Fibroblast of peridontal ligament (primary cell): ENCODE data around the gene HDAC9.
"Not testable (repeated sequence)": the region's sequence is repeated elsewhere in the genome, so short reads cannot be mapped to it uniquely, and the experiment has no call there.

Source experiments
- DNase-seq: peaks from one replicate; pipeline ENCODE4 v3.0.0-alpha.2; 2010; ENCODE audit errors: extremely low read depth

HDAC9 gene

DNA sequence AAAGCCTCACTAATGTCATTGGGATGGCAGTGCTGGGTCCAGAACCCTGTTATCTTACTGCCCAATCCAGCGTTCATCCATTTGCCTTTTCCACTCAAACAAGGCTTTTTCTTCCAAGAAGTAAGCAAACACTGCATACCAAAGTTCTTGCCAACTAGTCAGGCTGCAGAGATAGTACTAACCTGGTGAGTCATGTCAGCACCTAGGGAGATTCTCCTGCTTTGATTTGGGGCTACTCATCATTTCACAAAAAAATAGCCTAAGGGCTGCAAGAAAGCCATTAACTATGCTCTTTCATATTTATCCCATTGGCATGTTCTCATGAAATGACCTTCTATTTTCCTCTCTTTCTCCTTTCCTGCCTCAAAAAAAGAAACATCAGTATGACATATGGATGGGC, 479.3 kb downstream of the HDAC9 start:
- no peak for DNase-seq

DNA sequence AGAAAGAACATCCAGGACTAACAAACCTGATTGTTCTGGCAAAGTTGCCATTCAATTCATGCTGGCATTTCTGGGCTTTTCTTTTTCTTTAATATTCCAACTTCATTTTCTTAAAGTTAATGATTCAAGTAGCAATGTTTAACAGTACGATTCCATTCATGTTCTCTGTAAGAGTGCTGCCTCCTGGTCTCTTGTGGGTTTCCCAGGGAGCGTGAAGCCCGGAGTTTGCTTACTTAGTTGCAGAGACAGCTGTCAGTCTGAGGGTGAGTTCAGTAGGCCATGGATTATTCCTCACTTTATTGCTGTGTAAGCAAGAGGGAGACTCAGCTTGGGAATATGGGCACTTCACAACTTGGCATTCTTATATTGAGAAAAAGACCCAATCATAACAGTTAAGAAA, 479.7 kb downstream of the HDAC9 start:
- DNase-seq = no peak

DNA sequence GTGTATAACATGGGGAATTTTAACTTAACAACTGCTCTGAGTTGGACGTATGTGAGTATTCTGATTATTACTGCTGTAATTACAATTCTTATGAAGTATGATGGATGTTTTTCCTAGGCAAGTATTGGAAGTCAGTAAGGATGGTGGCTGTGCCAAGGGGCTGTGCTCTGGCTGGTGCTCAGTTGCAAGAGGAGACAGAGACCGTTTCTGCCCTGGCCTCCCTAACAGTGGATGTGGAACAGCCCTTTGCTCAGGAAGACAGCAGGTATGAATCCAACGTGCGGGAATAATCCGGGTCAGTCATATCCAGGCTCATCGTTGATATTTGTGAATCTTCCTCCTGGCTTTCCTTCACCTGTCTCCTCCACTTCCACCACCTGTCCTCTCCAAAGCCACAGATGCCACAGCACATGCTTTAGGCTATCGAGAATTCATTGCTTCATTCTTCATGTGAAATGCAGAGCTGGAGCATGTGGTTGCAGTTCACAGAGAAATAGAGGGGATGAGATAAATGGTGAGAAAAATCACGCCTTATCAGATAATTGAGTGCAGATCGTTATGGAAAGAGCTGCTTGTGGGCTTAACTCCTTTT, 480.2 kb downstream of the HDAC9 start:
- no peak for DNase-seq

DNA sequence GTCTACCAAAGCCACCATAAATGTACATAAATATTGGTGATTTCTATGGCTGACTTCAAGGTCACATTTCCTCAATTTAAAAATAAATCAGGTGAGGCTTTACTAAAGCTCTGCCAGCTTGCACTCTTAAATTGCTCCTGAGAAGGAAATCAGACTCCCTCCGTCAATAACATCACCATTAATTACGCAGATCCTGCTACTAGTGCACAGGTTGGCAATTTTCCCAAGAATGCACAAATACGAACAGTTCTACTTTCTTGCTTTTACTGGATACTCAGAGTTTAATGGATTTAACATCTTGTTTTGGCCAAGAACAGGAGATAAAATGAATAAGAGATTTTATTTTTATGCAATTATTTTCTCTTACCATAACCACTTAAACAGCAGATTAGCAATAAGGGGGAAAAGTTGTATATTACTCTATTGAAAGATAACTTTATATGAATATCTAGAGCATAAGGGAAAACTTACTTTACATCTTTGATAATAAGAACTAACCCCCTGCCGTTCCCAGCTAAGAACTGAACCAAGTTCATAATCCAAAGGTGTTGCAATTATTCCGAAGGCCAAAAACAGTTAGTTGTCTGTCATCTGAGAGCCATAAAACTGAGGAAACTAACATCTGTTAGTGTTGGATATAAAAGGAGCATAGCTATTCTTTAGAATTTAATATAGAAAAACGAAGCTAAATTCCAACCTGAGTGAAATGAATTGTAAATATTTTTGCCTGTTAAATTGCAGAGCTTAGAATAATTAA, 481.3 kb downstream of the HDAC9 start:
- no peak for DNase-seq

DNA sequence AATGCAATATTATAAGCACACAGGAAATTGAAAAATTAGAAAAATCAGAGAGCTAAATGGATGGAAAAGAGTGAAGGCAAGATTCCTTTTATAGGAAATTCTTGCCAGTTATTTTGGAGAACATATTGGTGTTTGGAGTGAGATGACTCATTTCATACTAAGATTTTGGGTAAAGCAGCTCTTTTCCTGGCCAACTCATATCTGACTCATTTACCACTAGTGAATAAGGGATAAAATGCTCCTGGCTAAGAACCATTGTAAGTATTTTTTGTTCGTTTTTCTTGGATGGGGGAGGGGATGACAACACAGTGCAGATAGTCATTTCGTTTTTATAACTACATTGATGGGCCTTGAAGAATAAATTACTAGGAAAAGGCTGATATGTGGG, 482.6 kb downstream of the HDAC9 start:
- peak; percentile 97 for DNase-seq

DNA sequence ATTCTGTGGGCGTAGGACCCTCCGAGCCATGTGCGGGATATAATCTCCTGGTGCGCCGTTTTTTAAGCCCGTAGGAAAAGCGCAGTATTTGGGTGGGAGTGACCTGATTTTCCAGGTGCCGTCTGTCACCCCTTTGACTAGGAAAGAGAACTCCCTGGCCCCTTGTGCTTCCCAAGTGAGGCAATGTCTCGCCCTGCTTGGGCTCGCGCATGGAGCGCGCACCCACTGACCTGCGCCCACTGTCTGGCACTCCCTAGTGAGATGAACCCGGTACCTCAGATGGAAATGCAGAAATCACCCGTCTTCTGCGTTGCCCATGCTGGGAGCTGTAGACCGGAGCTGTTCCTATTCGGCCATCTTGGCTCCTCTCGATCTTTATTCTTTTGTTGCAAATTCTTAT, 495.2 kb downstream of the HDAC9 start:
- DNase-seq = not testable (repeated sequence)

DNA sequence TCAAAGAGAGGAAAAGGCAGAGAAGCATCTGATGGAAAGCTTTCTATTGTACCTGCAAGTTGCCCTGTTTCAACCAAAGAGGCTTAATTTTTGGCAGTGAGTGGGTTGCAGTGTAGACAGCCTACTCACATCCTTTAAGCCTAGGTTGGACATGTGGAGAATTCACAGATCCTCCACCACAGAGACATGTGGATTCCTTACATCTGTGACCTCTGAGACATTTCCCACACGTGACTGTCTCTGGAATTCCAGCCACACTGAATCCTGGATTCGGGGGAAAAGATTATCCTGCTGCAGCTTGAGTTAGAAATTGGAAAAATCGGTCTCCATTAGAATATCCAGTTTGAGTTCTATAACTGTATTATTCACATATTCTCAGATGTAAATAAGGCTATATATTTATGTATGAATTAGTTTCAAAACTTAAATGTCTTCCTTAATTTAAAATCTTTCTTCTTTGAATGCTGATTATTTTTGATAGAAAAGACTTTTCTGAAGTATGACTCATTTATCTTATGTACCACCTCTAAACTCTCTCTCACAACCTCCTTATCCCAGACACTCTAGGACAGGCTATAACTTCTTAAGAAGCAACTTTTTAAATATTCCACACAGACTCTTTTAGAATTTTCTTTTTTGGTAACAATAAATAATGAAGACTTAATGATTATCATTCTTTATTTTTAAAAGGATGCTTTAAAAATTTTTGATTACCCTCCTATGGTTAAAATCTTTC, 498.6 kb downstream of the HDAC9 start:
- no peak for DNase-seq

DNA sequence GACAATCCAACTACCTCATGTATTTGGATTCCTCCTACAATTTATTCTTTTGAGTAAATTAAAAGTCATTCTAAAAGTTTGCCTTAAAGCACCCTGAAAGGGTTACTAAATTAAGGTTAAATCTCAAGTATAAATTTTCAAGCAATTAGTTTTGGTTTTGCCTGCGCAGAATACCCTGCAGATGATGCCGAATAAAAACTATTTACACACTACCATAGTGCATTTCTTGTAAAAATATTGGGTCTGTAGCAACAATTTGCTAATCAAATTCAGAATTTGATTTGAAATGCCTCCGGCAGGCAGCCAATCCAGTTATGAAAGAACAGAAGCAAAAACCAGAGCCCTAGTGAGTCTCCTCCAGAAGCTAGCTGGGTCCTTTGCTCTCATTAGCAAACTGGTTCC, 499.7 kb downstream of the HDAC9 start:
- DNase-seq = peak; percentile 87

DNA sequence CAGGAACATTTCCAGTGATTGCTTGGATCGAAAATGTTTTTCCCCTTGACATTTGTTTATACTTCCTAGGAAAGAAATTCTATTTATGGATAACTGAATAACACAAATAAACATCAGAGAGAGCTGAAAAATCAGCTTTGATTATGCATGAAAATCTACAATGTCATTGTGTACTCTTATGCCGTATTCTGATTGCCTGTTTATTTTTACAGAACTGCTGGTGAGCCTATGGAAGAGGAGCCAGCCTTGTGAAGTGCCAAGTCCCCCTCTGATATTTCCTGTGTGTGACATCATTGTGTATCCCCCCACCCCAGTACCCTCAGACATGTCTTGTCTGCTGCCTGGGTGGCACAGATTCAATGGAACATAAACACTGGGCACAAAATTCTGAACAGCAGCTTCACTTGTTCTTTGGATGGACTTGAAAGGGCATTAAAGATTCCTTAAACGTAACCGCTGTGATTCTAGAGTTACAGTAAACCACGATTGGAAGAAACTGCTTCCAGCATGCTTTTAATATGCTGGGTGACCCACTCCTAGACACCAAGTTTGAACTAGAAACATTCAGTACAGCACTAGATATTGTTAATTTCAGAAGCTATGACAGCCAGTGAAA, 500.4 kb downstream of the HDAC9 start:
- peak; percentile 77 for DNase-seq

DNA sequence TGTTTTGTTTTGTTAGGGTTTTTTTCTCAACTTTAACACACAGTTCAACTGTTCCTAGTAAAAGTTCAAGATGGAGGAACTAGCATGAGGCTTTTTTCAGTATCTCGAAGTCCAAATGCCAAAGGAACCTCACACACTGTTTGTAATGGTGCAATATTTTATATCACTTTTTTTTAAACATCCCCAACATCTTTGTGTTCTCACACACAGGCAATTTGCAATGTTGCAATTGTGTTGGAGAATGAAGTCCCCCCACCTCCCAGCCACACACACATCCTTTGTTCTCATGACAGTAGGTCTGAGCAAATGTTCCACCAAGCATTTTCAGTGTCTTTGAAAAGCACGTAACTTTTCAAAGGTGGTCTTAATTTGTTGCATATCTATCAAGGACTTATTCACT, 501.0 kb downstream of the HDAC9 start:
- DNase-seq = peak; percentile 21

DNA sequence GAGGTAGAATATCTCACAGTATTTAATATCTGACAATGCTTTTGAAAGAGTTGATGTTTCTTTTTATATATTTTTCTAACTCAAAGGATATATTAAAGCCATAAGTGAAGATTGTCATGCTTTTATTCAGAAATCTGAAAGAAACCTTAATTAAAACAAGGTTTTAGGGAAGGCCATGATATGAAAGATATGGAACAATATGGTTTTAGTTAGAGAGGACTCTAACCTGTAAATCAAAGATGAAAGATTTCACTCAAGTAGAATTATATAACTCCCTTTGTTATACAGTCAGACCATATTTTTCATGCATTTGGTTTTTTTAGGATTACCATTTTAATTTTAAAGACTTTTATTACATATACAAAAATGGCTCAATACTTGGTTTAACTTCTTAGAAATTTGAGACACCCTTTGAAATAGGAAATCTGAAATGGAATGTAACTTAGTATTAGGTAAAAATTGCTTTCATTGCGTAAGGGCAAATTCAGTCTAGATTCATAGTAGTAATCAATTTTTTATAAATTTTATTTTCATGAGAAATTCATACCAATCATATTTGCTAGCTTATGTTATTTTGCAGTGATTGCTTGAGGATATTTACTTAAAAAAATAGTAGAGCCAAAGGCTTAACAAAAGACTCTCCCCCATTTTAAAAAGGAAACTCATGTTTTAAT, 502.1 kb downstream of the HDAC9 start:
- DNase-seq = peak; percentile 37

DNA sequence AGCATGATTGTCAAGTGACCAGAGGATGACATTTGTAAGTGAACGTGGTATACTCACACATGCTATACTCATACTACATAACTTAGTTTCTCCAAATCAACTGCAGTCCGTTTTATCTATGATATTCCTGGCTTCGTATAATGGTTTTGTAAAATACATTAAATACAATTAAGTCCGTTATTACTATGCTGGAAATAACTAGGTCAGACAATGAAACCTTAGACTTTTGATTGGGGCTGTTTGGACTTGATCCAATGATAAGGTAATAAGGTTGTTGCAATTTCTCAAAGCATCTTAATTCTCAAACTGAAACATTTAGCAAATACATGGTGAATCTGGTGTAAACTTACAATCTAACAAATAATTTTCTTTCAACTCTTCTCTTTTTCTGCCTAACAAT, 504.9 kb downstream of the HDAC9 start:
- DNase-seq = no peak

DNA sequence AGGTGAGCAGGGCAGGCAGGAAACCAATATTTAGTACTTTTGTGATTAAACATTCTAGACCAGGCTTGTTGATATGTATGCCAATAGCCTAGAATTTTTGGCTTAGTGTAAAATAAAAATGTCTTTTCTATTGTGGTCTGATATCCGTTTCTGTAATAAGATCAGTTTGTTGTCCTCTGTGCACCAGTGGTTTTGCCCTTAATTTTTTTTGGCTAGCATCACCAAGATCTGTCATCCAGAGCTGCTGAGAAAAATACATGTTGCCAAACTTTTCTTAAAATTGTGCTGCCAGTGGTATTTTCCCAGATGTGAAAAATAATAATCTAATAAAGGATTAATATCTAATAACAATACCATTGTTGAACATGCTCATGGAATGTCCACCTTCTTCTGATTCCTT, 506.3 kb downstream of the HDAC9 start:
- peak; percentile 69 for DNase-seq

DNA sequence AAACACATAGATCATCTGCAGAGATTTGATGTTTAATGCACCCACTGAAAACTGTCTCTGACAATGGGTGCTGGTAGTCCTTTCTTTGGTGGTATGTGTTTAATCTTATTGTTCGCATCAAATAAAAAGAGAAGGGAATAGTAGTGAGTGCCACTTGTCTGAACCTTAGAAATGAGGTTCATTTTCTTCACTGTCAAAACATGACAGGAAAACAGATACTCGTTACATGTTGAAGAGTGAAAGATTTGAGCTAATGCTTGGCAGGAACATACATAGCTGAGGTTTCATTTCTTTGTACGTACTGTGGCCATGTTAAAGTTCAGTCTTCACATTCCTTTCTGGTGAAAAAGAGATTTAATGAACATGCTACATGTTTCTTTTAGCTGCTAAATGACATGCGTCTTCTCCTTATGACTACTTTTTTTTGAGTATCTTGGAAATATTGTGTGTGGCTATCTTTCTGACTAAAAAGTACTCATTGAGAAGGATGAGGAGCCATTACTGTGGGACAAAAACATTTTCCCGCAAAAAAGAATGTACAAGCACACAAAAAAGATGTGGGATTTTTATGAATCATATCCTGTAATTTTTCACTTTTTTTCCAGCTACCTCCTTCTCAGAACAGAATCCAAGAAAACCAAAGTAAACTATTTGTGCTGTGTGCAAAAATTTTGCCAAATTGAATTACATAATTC, 513.8 kb downstream of the HDAC9 start:
- peak; percentile 70 for DNase-seq

DNA sequence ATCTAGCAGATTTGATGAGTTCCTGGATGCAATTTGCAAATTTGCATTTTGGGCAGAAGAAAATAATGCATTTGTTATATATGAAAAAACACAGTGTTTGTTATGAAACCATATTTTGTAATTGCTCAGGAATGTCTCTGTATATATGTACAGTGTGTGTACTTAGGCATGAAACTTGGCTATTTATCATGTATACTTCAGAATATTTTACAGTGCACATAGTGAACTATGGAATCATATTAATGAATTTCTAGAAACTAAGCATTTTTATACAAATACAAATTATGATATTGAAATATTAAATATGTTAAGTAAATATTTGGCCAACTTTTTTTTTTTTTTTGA, 514.4 kb downstream of the HDAC9 start:
- DNase-seq = no peak

DNA sequence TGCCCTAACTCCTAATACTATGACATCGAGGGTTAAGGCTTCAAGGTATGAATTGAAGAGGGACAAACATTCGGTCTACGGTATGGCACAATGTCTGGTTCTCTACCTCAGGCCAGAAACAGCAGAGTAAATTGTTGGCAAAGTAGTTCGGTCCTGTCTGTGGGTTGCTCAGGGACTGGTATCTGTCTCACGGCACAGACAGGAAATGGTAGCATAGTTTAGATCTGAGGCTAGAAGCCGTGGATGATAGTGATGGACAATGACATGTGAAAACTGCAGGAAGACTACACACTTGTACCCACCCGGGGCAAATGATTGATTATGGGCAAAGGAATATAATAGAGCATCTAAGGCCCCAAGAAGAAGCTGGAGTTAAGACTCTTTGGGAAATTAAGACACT, 515.7 kb downstream of the HDAC9 start:
- no peak for DNase-seq

DNA sequence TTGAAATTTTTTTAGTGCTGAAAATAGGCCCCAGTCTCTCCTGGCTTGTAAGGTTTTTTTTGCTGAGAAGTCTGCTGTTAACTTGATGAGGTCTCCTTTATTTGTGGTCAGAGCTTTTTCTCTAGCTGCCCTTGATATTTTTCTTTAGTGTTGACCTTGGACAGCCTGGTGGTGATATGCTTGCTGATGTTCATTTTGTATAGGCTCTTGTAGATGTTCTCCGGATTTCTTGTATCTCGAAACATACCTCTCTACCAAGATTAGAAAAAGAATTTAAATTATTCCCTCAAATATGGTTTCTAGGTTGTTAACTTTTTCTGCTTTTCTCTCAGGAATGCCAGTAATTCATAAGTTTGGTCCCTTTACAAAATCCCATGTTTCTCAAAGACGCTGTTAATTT, 519.5 kb downstream of the HDAC9 start:
- no peak for DNase-seq

DNA sequence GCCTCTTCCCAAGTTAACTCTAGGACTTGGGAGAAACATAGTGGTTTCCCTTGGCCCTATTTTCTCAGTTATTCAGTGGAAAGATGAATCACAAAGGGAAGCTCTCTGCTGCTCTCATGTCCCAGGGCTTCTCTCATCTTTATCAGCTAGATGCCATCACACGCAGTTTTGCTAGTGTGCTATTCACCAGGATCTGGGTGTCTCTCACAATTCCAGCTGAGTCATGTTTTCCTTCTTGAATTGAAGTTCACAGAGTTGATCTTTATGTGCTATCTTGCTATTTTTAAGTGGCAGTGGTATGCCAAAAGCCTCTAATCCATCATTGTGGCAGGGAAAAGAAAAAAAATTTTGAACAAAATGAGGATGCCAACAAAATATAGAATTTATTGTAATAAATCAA, 520.6 kb downstream of the HDAC9 start:
- no peak for DNase-seq

DNA sequence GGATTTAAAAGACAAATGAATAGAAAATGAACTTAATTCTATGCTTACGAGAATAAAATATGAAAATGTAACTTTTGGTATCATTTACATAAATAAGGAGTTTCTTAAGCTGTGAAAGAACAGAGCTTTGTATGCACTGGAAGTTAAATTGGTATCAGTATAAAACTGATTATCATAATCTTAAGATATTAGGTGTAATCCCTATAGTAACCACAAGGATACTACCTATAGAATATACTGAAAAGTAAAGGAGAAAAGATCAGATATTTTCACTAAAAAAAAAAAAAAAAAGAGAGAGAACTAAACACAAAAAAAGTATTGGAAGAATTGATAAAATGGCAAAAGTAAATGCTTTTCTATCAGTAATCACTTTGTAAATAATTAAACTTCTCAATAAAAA, 521.8 kb downstream of the HDAC9 start:
- DNase-seq = no peak

DNA sequence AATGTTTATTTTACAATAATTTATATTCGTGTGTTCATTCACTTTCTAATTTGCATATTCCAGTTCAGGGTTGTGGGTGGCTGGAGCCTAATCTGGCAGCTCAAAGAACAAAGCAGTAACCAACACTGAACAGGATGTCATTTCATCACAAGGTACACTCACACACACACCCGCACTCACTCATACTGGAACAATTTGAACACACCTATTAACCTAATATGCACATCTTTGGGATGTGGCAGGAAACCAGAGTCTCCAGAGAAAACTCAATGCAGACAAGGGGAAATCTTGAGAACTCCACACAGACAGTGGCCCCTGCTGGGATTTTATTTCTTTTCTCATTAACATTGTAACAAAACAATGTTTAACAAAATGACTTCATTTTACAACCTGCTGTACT, 524.5 kb downstream of the HDAC9 start:
- DNase-seq = no peak

DNA sequence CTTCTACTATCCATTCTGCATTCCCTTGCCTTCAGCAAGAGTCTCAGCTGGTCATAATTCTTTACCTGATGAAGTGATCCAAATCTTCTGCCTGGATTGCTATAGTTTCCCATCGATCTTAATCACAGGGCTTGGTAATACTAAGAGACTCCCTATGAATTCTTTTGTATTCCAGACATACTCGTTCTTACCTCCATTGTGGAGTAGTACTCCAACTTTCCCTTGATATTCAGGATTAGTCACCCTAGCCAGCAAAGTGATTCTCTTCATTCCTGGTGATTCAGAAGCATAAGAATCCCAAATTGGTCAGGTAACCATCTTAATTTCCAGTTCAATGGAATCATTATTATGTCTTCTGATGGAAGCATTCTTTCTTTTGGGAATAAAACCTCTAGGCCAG, 525.2 kb downstream of the HDAC9 start:
- no peak for DNase-seq

DNA sequence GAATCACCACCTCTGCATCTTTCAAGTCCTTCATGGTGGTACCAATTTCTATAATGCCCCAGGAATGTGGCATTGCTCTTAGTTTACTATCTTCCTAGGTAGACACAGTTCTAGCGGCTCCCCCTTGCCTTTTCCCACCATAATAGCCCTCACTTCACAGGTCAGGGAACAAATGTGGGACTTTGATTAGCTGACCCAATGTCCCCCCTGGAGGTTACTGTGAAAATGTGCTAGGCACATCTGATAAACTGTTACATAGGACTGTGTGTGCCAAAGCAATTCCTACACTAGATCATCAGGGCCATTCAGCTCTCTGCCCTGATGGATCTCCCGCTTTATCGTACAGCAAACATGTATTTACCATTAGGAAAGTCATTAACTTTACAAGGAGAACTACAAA, 527.9 kb downstream of the HDAC9 start:
- DNase-seq = no peak
